HepG2 (cell line): Measurements from ENCODE around the gene HYDIN. TPM values are rescaled to one million over a fixed set of nuclear protein-coding genes. Genes with fewer than 3 reads are reported as not detected.
"Not testable (repeated sequence)": the region's sequence is repeated elsewhere in the genome, so short reads cannot be mapped to it uniquely, and the experiment has no call there.

ENCODE experiments used
- ATAC-seq: fragments of 200-7000 bp; cut with Tn5 transposase; 3 replicates; pipeline ENCODE4 v1.9.1; 2020; ENCODE audit warnings: mild to moderate bottlenecking, moderate library complexity
- BruUV-seq: library from RNA; stranded (reverse); fragments of 400-500 nt; replicated peaks from 2 replicates; lab custom pipeline; 2021; lab: Mats Ljungman, UMichigan
- CTCF ChIA-PET: fragments of 300-600 bp; formaldehyde crosslinking; extraction: SDS; loops from one replicate; lab custom pipeline; 2021; ENCODE audit warnings: low total read pairs, inconsistent platforms, low intra/inter-chr PET ratio; lab: Yijun Ruan, JAX
- POLR2A ChIA-PET: fragments of 350-600 bp; sonication (Branson Sonifier 250); formaldehyde crosslinking; loops from one replicate; lab custom pipeline; 2020; ENCODE audit warnings: antibody characterized with exemption, inconsistent platforms; lab: Yijun Ruan, JAX
- DNase-seq: peaks from one replicate; pipeline ENCODE4 v3.0.0-alpha.2; 2015; ENCODE audit warnings: low spot score
- FAIRE-seq: peaks from 3 replicates; lab custom pipeline; 2011; peaks lifted over from hg19 to GRCh38; lab: Jason Lieb, UNC
- H2AFZ ChIP-seq: one replicate; pipeline ENCODE4 v1.6.1; 2011; ENCODE audit warnings: low read length, inconsistent platforms
- H3K27ac ChIP-seq: fragments of 300-600 bp; 3 replicates; pipeline ENCODE4 v1.8.0; 2011; ENCODE audit warnings: mixed run types, mild to moderate bottlenecking, mixed read lengths, low read length, inconsistent platforms; ENCODE audit not compliant: insufficient read depth; ENCODE audit errors: extremely low read length
- H3K27me3 ChIP-seq, 2 experiments: fragments of 200-600 bp in 1 of 2; 2 replicates in 1 of 2; 3 replicates in 1 of 2; pipeline versions ENCODE4 v1.6.0 to v1.8.0; 2011; ENCODE audit warnings: low read length in 2 of 2, mild to moderate bottlenecking in 2 of 2, moderate library complexity in 2 of 2, inconsistent platforms in 1 of 2; ENCODE audit not compliant: insufficient read depth in 2 of 2, control insufficient read depth in 1 of 2
- H3K36me3 ChIP-seq, 2 experiments: fragments of 200-600 bp in 1 of 2; replicated peaks in 1 of 2; 2 replicates in 1 of 2; 3 replicates in 1 of 2; pipeline versions ENCODE4 v1.5.1 to v1.8.0; 2011; ENCODE audit warnings: low read length in 2 of 2, inconsistent platforms in 1 of 2; ENCODE audit not compliant: insufficient read depth in 2 of 2, control insufficient read depth in 1 of 2
- H3K4me1 ChIP-seq: 2 replicates; pipeline ENCODE4 v1.5.1; 2012; ENCODE audit warnings: low read length, inconsistent platforms; ENCODE audit not compliant: insufficient read depth
- H3K4me2 ChIP-seq: 2 replicates; pipeline ENCODE4 v1.6.0; 2011; ENCODE audit warnings: low read depth, low read length, inconsistent platforms
- H3K4me3 ChIP-seq, 3 experiments: fragments of 200-600 bp in 1 of 3; sonication (generic), shearing (Covaris generic) in 1 of 3; replicated peaks in 1 of 3; 2 replicates each; pipeline ENCODE4 v1.5.1; 2011 to 2016; ENCODE audit warnings: low read length in 3 of 3, inconsistent platforms in 2 of 3, low read depth in 2 of 3, mild to moderate bottlenecking in 2 of 3, control low read depth in 1 of 3, mixed read lengths in 1 of 3; ENCODE audit not compliant: insufficient read depth in 1 of 3
- H3K79me2 ChIP-seq: one replicate; pipeline ENCODE4 v1.6.1; 2011; ENCODE audit warnings: low read length, inconsistent platforms; ENCODE audit not compliant: insufficient read depth
- H3K9ac ChIP-seq: 2 replicates; pipeline ENCODE4 v1.6.0; 2011; ENCODE audit warnings: mild to moderate bottlenecking, low read depth, low read length, inconsistent platforms; ENCODE audit not compliant: insufficient read depth
- H3K9me3 ChIP-seq: 2 replicates; pipeline ENCODE4 v1.5.1; 2012; ENCODE audit warnings: mild to moderate bottlenecking, low read length
- H4K20me1 ChIP-seq: 2 replicates; pipeline ENCODE4 v1.6.0; 2011; ENCODE audit warnings: inconsistent platforms, mild to moderate bottlenecking, low read length, moderate library complexity; ENCODE audit not compliant: insufficient read depth
- WGBS: methylation state at CpG from one replicate; pipeline ENCODE4 v1.1.6; 2017; ENCODE audit warnings: low lambda C conversion rate; 5-methylcytosine and 5-hydroxymethylcytosine counted together
- in situ Hi-C: cut with HindIII; loops from 2 replicates; pipeline ENCODE4 v1.10.0; 2017; ENCODE audit warnings: low pct_unique_long_range_greater_than_20kb; ENCODE audit not compliant: extremely low pct_ligation_motif_present
- intact Hi-C: fragments of 100-400 bp; cut with micrococcal nuclease; formaldehyde crosslinking; loops from one replicate; pipeline ENCODE4 v1.10.0; 2022; ENCODE audit not compliant: unreplicated experiment
- polyA plus RNA-seq, 8 experiments: library from polyadenylated mRNA; depleted of rRNA in 3 of 8; stranded (reverse) in 7 of 8; unstranded in 1 of 8; fragments of >200 nt; fragmentation: Illumina TruSeq in 4 of 8; extraction: Trizol in 4 of 8; gene quantifications; 2 replicates each; pipeline versions ENCODE4 v1.2.1 to v1.2.3, GENCODE V29; 2011 to 2016; ENCODE audit warnings: low read depth in 4 of 8, missing spikeins in 1 of 8, mixed read lengths in 1 of 8; ENCODE audit not compliant: insufficient read depth in 1 of 8
- total RNA-seq, 5 experiments: library from RNA; depleted of rRNA; stranded (reverse); fragments of >200 nt; fragmentation: Illumina TruSeq; extraction: Trizol; gene quantifications; 2 replicates each; pipeline ENCODE4 v1.2.3, GENCODE V29; 2016; ENCODE audit warnings: low read depth in 1 of 5

Gene HYDIN
- total and polyA plus RNA-seq, 2 of the 13 experiments (the other 11 are each of a cell fraction or from before 2014, with no cell fraction given): not detected

- H3K9me3 ChIP-seq, POLR2A ChIA-PET, H4K20me1 ChIP-seq, H3K9ac ChIP-seq, H3K36me3 ChIP-seq, H3K4me2 ChIP-seq, DNase-seq, CTCF ChIA-PET, H3K4me3 ChIP-seq, H3K27me3 ChIP-seq, H3K27ac ChIP-seq, BruUV-seq, H2AFZ ChIP-seq, intact Hi-C loops, ATAC-seq, H3K79me2 ChIP-seq, in situ Hi-C loops, FAIRE-seq, H3K4me1 ChIP-seq: not testable (repeated sequence)
- whole genome bisulfite sequencing: 50% methylated on average over 7 of the region's 12 CpGs
Measured at GRCh38 chr16:70936781-70937525, 293.6 kb downstream of the HYDIN start.

GRCh38 chr16:70935325-70935724 lies 295.2 kb downstream of the HYDIN start:
- in situ Hi-C loops, H3K27me3 ChIP-seq, BruUV-seq, H3K9me3 ChIP-seq, FAIRE-seq, H3K79me2 ChIP-seq, H2AFZ ChIP-seq, H3K27ac ChIP-seq, H3K36me3 ChIP-seq, H3K9ac ChIP-seq, ATAC-seq, POLR2A ChIA-PET, H3K4me2 ChIP-seq, CTCF ChIA-PET, H4K20me1 ChIP-seq, H3K4me3 ChIP-seq, DNase-seq, H3K4me1 ChIP-seq, intact Hi-C loops: not testable (repeated sequence)
- WGBS: 0% methylated on average over 1 of the region's 4 CpGs

GRCh38 chr16:70933746-70934145 lies 296.8 kb downstream of the HYDIN start:
- H3K4me3 ChIP-seq, ATAC-seq, H3K27ac ChIP-seq, POLR2A ChIA-PET, FAIRE-seq, H3K27me3 ChIP-seq, H3K4me2 ChIP-seq, CTCF ChIA-PET, DNase-seq, H3K9ac ChIP-seq, BruUV-seq, H3K9me3 ChIP-seq, H2AFZ ChIP-seq, H3K79me2 ChIP-seq, H4K20me1 ChIP-seq, in situ Hi-C loops, intact Hi-C loops, H3K4me1 ChIP-seq, H3K36me3 ChIP-seq: not testable (repeated sequence)
- WGBS: 2% methylated on average over 8 of the region's 8 CpGs

GRCh38 chr16:70930757-70931156 lies 299.8 kb downstream of the HYDIN start:
- H3K4me3 ChIP-seq, H3K27me3 ChIP-seq, H3K79me2 ChIP-seq, BruUV-seq, H3K9me3 ChIP-seq, in situ Hi-C loops, FAIRE-seq, H3K36me3 ChIP-seq, H2AFZ ChIP-seq, POLR2A ChIA-PET, H3K4me2 ChIP-seq, H4K20me1 ChIP-seq, ATAC-seq, H3K9ac ChIP-seq, intact Hi-C loops, H3K4me1 ChIP-seq, CTCF ChIA-PET, H3K27ac ChIP-seq, DNase-seq: not testable (repeated sequence)
